Activated T-helper 2 cell treated with anti-CD3 and anti-CD28 coated beads, Interferon-gamma antibody, Interleukin-2, Interleukin-4, amounts not matched to agents 10 μg/mL and 5 μg/mL and 100 μg/mL, durations not matched to agents 14 hours and 24 hours and 36 hours (primary cell): ENCODE data around the gene SASS6. TPM values are rescaled to one million over a fixed set of nuclear protein-coding genes. Genes with fewer than 3 reads are reported as not detected.
A peak's percentile ranks its signal among the peaks of the same experiment; 100 is the strongest.

Experiments
- DNase-seq: peaks from one replicate; pipeline ENCODE4 v3.0.0; 2021; ENCODE audit warnings: low spot score
- H3K27ac Mint-ChIP-seq: one replicate; pipeline ENCODE4 v1.8.0; 2021; ENCODE audit warnings: mixed read lengths
- H3K27me3 Mint-ChIP-seq: one replicate; pipeline ENCODE4 v1.8.0; 2021; ENCODE audit warnings: low read depth, mixed read lengths
- H3K36me3 Mint-ChIP-seq: one replicate; pipeline ENCODE4 v1.8.0; 2021; ENCODE audit warnings: low read depth, mixed read lengths
- H3K4me1 Mint-ChIP-seq: one replicate; pipeline ENCODE4 v1.8.0; 2021; ENCODE audit warnings: low read depth, mixed read lengths
- H3K4me3 Mint-ChIP-seq: one replicate; pipeline ENCODE4 v1.8.0; 2021; ENCODE audit warnings: low read depth, mild to moderate bottlenecking, moderate library complexity, mixed read lengths
- H3K9me3 Mint-ChIP-seq: one replicate; pipeline ENCODE4 v1.8.0; 2021; ENCODE audit warnings: mixed read lengths
- intact Hi-C: fragments of 100-400 bp; cut with micrococcal nuclease; formaldehyde crosslinking; loops from one replicate; pipeline ENCODE4 v1.15.1; 2023
- total RNA-seq: library from RNA; stranded (reverse); gene quantifications from 2 replicates; pipeline ENCODE4 v1.2.3, GENCODE V29; 2022

Gene SASS6
- 15.2 and 15.7 TPM in 2 replicates for total RNA-seq

GRCh38 chr1:100132566-100133477 lies at the start of gene SASS6, which contains the start of gene TRMT13:
TSS of gene SASS6 (minus strand) at chr1:100132930. CDS start at chr1:100132814, 116 bp downstream.
TSS of gene TRMT13 (plus strand) at chr1:100133163. CDS start at chr1:100133169, 6 bp downstream.
- H3K4me3 Mint-ChIP-seq = peak within 1 kb of the TSS; percentile 97
- peak within 1 kb of the TSS; percentile 93 for H3K27ac Mint-ChIP-seq
- peak; percentile 94 for DNase-seq
- no peaks in the 10 kb centered on the region for H3K27me3 Mint-ChIP-seq
- H3K9me3 Mint-ChIP-seq = no peaks in the 10 kb centered on the region
- H3K36me3 Mint-ChIP-seq = peaks cover 13% of the 10 kb centered on the region
- intact Hi-C loops = loop anchor here (1.0 to 5.0 kb wide), 11 partner anchors 95 to 762 kb away; partner anchors contain the start of genes AGL, DBT, RTCA and SLC35A3
- H3K4me1 Mint-ChIP-seq = peaks cover 31% of the 10 kb centered on the region

GRCh38 chr1:100178091-100178490 lies 45.4 kb upstream of the SASS6 start, which contains the start of gene LRRC39:
TSS of gene LRRC39 (minus strand) at chr1:100178256. CDS start at chr1:100168516, 9,740 bp downstream.
- Mint-ChIP-seq H3K4me3 (no peak within 1 kb of the TSS), H3K27ac (no peak within 1 kb of the TSS), H3K36me3 (no peaks in the 10 kb centered on the region), H3K4me1 (no peaks in the 10 kb centered on the region), H3K27me3 (peaks cover 2% of the 10 kb centered on the region), H3K9me3 (no peaks in the 10 kb centered on the region)
- intact Hi-C loops = no loop called here
- no peak for DNase-seq

- H3K27me3 Mint-ChIP-seq = peaks cover 2% of the 10 kb centered on the region
- no peaks in the 10 kb centered on the region for H3K36me3 Mint-ChIP-seq
- no peak overlapping the region for H3K27ac Mint-ChIP-seq
- intact Hi-C loops = no loop called here
- H3K9me3 Mint-ChIP-seq = no peaks in the 10 kb centered on the region
- H3K4me1 Mint-ChIP-seq = no peaks in the 10 kb centered on the region
- no peak overlapping the region for H3K4me3 Mint-ChIP-seq
- DNase-seq = no peak
These were observed 44.7 kb upstream of the SASS6 start for GRCh38 chr1:100177295-100178041.

- no peak overlapping the region for H3K4me3 Mint-ChIP-seq
- intact Hi-C loops = no loop called here
- H3K27me3 Mint-ChIP-seq = peaks cover 3% of the 10 kb centered on the region
- no peak overlapping the region for H3K27ac Mint-ChIP-seq
- no peaks in the 10 kb centered on the region for H3K4me1 Mint-ChIP-seq
- no peaks in the 10 kb centered on the region for H3K9me3 Mint-ChIP-seq
- no peak for DNase-seq
- H3K36me3 Mint-ChIP-seq = no peaks in the 10 kb centered on the region
These were observed 35.3 kb upstream of the SASS6 start for GRCh38 chr1:100168051-100168450.

GRCh38 chr1:100164702-100165101 lies 32.0 kb upstream of the SASS6 start:
- intact Hi-C loops = no loop called here
- no peaks in the 10 kb centered on the region for H3K36me3 Mint-ChIP-seq
- H3K4me3 Mint-ChIP-seq = no peak overlapping the region
- H3K9me3 Mint-ChIP-seq = no peaks in the 10 kb centered on the region
- H3K27ac Mint-ChIP-seq = no peak overlapping the region
- no peaks in the 10 kb centered on the region for H3K27me3 Mint-ChIP-seq
- no peak for DNase-seq
- no peaks in the 10 kb centered on the region for H3K4me1 Mint-ChIP-seq

- Mint-ChIP-seq H3K4me3 (no peak overlapping the region), H3K36me3 (no peaks in the 10 kb centered on the region), H3K27me3 (no peaks in the 10 kb centered on the region), H3K27ac (no peak overlapping the region), H3K4me1 (no peaks in the 10 kb centered on the region), H3K9me3 (no peaks in the 10 kb centered on the region)
- no peak for DNase-seq
- intact Hi-C loops = no loop called here
These were observed 31.5 kb upstream of the SASS6 start for GRCh38 chr1:100164216-100164615.

GRCh38 chr1:100162881-100163280 lies 30.2 kb upstream of the SASS6 start:
- intact Hi-C loops = no loop called here
- DNase-seq = no peak
- Mint-ChIP-seq H3K27me3 (no peaks in the 10 kb centered on the region), H3K36me3 (no peaks in the 10 kb centered on the region), H3K27ac (no peak overlapping the region), H3K4me1 (no peaks in the 10 kb centered on the region), H3K9me3 (no peaks in the 10 kb centered on the region), H3K4me3 (no peak overlapping the region)

- peaks cover 16% of the 10 kb centered on the region for H3K36me3 Mint-ChIP-seq
These were observed 19.5 kb upstream of the SASS6 start for GRCh38 chr1:100152271-100152670.

GRCh38 chr1:100151679-100152078 lies 18.9 kb upstream of the SASS6 start:
- peaks cover 18% of the 10 kb centered on the region for H3K36me3 Mint-ChIP-seq
- intact Hi-C loops = no loop called here
- H3K27ac Mint-ChIP-seq = no peak overlapping the region
- H3K4me1 Mint-ChIP-seq = peaks cover 7% of the 10 kb centered on the region
- no peaks in the 10 kb centered on the region for H3K27me3 Mint-ChIP-seq
- H3K9me3 Mint-ChIP-seq = no peaks in the 10 kb centered on the region
- no peak for DNase-seq
- H3K4me3 Mint-ChIP-seq = no peak overlapping the region

More at GRCh38 chr1:100152271-100152670, 19.5 kb upstream of the SASS6 start:
- Mint-ChIP-seq H3K27me3 (no peaks in the 10 kb centered on the region), H3K4me3 (no peak overlapping the region), H3K4me1 (peaks cover 7% of the 10 kb centered on the region), H3K27ac (no peak overlapping the region), H3K9me3 (no peaks in the 10 kb centered on the region)
- DNase-seq = no peak
- intact Hi-C loops = no loop called here

- H3K4me1 Mint-ChIP-seq = peaks cover 7% of the 10 kb centered on the region
- H3K27ac Mint-ChIP-seq = no peak overlapping the region
- intact Hi-C loops = no loop called here
- no peak for DNase-seq
- H3K27me3 Mint-ChIP-seq = no peaks in the 10 kb centered on the region
- H3K9me3 Mint-ChIP-seq = no peaks in the 10 kb centered on the region
- H3K36me3 Mint-ChIP-seq = peaks cover 48% of the 10 kb centered on the region
- H3K4me3 Mint-ChIP-seq = no peak overlapping the region
These were observed 15.1 kb upstream of the SASS6 start for GRCh38 chr1:100147875-100148274.

GRCh38 chr1:100146958-100147357 lies 14.2 kb upstream of the SASS6 start:
- H3K4me3 Mint-ChIP-seq = no peak overlapping the region
- H3K36me3 Mint-ChIP-seq = peaks cover 53% of the 10 kb centered on the region
- H3K9me3 Mint-ChIP-seq = no peaks in the 10 kb centered on the region
- peaks cover 2% of the 10 kb centered on the region for H3K4me1 Mint-ChIP-seq
- H3K27ac Mint-ChIP-seq = no peak overlapping the region
- intact Hi-C loops = no loop called here
- H3K27me3 Mint-ChIP-seq = no peaks in the 10 kb centered on the region
- DNase-seq = no peak

- Mint-ChIP-seq H3K27me3 (no peaks in the 10 kb centered on the region), H3K4me3 (no peak overlapping the region), H3K9me3 (no peaks in the 10 kb centered on the region), H3K4me1 (no peaks in the 10 kb centered on the region), H3K36me3 (peaks cover 62% of the 10 kb centered on the region), H3K27ac (no peak overlapping the region)
- no peak for DNase-seq
- intact Hi-C loops = no loop called here
These were observed 12.4 kb upstream of the SASS6 start for GRCh38 chr1:100145116-100145515.

- Mint-ChIP-seq H3K36me3 (peaks cover 78% of the 10 kb centered on the region), H3K27me3 (no peaks in the 10 kb centered on the region), H3K27ac (no peak overlapping the region), H3K9me3 (no peaks in the 10 kb centered on the region), H3K4me3 (no peak overlapping the region), H3K4me1 (peaks cover 2% of the 10 kb centered on the region)
- DNase-seq = no peak
- intact Hi-C loops = no loop called here
These were observed 9.6 kb upstream of the SASS6 start for GRCh38 chr1:100142343-100142742.
